Measurements from ENCODE around the gene PTPN12.

DNA sequence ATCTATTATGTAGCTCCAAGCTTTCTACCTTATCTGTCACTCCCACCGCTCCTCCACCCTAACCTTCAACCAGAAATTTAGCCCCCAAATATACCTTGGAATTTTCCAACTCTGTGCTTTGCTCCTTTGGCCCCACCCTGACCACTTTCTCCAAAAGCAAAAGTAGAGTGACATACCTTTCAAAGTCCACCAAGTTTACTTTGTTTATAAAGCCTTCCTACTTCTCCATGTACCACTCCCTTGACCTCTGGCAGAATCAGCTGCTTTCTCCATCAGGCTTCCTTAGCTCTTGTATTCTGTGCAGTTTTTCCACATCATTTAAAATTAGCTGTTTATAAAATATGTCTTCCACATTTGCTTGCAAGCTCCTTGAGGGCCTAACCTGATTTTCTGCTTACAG, 118.3 kb downstream of the PTPN12 start:
- no peak for TF ChIP-seq POLR2A (IDR thresholded peaks at IDR 0.05)
- TF ChIP-seq, protein P1, sequence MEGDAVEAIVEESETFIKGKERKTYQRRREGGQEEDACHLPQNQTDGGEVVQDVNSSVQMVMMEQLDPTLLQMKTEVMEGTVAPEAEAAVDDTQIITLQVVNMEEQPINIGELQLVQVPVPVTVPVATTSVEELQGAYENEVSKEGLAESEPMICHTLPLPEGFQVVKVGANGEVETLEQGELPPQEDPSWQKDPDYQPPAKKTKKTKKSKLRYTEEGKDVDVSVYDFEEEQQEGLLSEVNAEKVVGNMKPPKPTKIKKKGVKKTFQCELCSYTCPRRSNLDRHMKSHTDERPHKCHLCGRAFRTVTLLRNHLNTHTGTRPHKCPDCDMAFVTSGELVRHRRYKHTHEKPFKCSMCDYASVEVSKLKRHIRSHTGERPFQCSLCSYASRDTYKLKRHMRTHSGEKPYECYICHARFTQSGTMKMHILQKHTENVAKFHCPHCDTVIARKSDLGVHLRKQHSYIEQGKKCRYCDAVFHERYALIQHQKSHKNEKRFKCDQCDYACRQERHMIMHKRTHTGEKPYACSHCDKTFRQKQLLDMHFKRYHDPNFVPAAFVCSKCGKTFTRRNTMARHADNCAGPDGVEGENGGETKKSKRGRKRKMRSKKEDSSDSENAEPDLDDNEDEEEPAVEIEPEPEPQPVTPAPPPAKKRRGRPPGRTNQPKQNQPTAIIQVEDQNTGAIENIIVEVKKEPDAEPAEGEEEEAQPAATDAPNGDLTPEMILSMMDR (IDR thresholded peaks at IDR 0.05), result no peak
